HG02970 (cell line): ENCODE data around the gene AQP1.

ENCODE experiments used
- ATAC-seq: cut with Tn5 transposase; IDR thresholded peaks from one replicate; pipeline ENCODE4 v1.9.1; 2021; ENCODE audit warnings: mild to moderate bottlenecking, moderate library complexity, moderate number of reproducible peaks; ENCODE audit not compliant: unreplicated experiment, low FRiP score

AQP1 gene

DNA sequence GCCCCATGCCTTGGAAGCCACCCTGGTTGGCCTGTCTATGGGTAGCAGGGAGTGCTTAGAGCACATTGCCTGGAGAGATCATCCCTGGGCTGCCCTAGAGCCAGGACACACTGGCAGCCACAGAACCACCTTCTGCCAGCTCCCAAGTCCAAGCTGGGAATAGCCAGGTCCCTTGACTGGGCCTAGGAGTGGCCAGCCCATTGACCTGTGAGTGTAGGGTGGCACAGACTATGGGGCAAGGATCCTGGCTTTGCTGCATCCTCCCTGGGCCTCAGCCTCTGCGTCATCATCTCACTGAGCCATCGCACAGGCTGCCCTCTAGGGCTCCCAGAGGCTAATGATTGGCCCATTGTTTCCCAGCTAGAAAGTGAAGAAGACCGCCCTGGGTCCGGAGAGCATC is 7.0 kb downstream of the AQP1 start:
- ATAC-seq, result no peak

DNA sequence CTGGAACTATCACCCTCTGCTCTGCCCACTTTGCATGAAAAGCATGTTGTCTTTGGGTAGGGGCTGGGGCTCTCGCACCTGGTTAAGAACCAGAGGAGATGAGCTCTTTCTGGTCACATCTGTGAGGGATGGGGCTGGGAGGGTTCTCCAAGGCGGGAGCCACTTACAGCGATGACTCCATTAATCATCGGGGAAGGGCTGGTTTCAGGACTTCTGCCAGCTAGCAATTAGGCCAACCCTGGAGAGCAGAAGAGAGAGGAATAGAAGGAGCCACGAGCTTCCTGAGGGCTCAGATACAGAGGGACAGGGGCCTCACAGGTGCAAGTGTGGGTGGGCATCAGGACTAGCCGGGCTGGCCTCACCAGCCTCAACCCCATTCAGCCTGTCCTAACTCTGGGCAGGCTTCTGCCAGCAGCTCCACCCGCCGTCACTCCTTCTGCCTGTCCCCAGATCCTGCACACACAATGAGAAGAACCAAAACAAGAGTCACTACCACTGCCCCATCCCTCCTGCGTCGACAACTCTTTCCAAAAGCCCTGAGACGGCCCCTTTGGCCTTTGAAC is 8.4 kb downstream of the AQP1 start:
- ATAC-seq, result no peak

- no peak for ATAC-seq
Observed at GRCh38 chr7:30920584-30921539, 9.2 kb downstream of the AQP1 start.

DNA sequence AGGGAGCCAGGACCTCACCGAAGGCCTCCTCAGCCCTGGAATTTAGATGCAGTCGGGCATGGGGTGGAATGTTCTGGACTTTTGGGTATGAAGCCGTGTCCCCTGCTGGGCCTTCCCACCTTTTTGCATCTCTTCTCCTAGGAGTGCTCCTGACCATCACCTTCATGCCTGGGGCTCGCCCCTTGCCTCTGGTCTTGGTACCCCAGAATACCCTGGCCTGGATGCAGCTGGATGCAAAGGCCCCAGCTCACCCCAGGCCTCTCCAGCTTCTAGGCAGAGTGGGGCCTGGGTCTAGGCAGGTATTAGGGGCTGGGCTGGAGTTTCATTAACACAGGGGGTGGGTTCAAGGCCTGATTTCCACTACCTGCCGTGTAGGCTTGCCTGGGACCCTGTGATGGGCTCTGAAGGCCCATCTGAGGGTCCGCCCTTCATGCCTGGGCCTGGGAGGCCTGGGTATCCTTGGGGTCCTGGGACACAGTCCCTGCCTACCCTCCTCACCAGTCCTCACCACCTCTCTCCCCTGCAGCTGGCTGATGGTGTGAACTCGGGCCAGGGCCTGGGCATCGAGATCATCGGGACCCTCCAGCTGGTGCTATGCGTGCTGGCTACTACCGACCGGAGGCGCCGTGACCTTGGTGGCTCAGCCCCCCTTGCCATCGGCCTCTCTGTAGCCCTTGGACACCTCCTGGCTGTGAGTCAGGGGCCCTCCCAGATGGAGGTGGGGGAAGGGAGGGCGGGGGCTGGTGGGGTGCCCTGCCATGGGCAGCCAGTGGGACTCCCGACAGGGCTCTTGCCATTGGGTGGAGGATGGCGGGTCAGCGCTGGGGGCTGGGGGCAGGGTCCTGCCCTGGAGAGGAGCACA is 10.1 kb downstream of the AQP1 start:
- ATAC-seq, result no peak

DNA sequence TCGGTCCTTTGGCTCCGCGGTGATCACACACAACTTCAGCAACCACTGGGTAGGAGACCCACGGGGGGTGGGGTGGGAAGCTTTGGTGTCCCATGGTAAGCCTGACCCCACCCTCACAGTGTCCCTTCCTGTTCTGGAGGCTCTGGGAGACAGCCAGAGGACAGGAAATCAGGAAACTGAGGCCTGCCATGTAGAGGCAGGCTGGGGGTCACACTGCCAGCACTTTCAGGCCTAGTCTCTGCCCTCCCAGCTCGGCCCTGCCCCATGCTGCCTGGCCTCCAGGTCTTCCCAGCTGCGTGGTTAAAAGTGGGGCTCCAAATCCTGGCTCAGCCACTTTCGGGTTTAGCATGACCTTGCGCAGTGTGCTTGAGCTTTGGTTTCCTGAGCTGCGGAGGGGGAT is 10.9 kb downstream of the AQP1 start:
- no peak for ATAC-seq

DNA sequence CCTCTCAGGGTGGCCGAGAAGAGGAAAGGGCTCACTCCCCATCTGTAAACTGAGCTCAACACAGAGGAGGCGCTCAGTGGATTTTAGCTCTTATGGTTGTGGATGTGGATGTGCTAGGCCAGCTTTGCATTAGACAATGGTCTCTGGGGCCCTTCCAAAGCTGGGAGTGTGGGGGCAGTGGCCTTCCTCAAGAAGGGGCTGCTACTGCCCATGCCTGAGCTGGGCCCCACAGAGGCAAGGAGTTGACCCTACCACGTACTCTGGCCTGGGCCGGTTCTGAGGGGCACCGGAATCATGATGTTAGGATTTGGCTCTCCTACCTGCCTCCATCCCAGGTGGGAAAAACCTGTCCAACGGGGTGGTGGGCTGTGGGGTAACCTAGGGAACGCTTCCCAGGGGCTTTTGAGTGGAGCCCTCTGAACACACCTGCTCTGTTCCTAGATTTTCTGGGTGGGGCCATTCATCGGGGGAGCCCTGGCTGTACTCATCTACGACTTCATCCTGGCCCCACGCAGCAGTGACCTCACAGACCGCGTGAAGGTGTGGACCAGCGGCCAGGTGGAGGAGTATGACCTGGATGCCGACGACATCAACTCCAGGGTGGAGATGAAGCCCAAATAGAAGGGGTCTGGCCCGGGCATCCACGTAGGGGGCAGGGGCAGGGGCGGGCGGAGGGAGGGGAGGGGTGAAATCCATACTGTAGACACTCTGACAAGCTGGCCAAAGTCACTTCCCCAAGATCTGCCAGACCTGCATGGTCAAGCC is 11.5 kb downstream of the AQP1 start:
- ATAC-seq, result no peak

DNA sequence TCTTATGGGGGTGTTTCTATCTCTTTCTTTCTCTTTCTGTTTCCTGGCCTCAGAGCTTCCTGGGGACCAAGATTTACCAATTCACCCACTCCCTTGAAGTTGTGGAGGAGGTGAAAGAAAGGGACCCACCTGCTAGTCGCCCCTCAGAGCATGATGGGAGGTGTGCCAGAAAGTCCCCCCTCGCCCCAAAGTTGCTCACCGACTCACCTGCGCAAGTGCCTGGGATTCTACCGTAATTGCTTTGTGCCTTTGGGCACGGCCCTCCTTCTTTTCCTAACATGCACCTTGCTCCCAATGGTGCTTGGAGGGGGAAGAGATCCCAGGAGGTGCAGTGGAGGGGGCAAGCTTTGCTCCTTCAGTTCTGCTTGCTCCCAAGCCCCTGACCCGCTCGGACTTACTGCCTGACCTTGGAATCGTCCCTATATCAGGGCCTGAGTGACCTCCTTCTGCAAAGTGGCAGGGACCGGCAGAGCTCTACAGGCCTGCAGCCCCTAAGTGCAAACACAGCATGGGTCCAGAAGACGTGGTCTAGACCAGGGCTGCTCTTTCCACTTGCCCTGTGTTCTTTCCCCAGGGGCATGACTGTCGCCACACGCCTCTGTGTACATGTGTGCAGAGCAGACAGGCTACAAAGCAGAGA is 12.2 kb downstream of the AQP1 start:
- no peak for ATAC-seq

DNA sequence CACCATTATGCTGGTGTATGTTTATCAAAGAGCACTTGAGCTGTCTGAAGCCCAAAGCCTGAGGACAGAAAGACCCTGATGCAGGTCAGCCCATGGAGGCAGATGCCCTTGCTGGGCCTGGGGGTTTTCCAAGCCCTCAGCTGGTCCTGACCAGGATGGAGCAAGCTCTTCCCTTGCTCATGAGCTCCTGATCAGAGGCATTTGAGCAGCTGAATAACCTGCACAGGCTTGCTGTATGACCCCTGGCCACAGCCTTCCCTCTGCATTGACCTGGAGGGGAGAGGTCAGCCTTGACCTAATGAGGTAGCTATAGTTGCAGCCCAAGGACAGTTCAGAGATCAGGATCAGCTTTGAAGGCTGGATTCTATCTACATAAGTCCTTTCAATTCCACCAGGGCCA is 13.0 kb downstream of the AQP1 start:
- ATAC-seq, result no peak

DNA sequence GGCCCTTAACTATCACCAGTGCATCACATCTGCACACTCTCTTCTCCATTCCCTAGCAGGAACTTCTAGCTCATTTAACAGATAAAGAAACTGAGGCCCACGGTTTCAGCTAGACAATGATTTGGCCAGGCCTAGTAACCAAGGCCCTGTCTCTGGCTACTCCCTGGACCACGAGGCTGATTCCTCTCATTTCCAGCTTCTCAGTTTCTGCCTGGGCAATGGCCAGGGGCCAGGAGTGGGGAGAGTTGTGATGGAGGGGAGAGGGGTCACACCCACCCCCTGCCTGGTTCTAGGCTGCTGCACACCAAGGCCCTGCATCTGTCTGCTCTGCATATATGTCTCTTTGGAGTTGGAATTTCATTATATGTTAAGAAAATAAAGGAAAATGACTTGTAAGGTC is 13.5 kb downstream of the AQP1 start:
- ATAC-seq, result no peak

GRCh38 chr7:30925913-30926312 is 14.3 kb downstream of the AQP1 start:
- no peak for ATAC-seq

DNA sequence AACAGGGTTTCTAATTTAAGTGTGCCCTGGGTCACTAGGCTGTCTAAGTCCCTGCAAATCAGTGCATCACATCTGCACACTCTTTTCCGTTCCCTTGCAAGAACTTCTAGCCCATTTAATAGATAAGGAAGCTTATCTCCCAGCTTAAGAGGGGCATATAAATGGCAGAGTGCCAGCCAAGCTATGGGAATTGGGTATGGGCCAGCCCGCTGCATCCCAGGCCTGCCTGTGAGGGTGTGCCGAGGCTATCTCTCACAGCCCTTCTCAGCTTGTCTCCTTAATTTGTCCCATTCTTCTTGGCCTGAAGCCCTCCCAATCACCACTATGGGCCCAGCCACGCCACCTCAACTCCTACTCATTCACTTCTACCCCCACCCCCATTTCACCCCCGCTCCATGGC is 14.7 kb downstream of the AQP1 start:
- ATAC-seq, result no peak

- ATAC-seq, result no peak
Observed at GRCh38 chr7:30927040-30927439, 15.4 kb downstream of the AQP1 start.

GRCh38 chr7:30927559-30927958 is 15.9 kb downstream of the AQP1 start:
- ATAC-seq, result no peak

DNA sequence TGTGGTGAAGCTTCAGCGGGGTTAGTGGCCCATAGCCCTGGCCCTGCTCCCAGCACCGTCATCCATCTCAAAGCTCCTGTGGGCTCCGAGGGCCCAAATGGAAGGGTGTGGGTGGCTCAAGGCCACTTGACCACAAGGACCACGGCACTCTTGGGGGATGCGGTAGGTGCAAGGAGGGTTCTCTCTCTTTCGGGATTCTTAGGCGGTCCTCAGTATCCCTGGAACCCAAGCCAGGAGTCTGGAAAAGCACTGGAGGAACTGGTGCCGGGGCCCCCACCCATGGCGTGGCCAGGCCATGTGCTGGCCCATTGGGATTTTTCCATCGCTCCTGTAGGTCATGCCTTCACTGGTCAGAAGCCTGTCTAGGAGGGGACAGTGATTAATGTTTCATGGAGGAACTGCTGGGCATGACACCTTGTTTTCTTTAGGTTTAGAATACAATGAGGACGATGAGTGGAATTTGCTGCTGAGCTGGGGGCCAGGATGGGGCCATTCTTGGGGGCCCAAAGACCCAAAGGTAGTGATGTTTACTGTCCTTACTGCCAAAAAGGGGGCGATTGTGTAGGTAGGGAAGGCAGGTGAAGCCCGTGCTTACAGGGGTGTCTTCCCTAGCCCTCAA is 16.7 kb downstream of the AQP1 start:
- no peak for ATAC-seq

DNA sequence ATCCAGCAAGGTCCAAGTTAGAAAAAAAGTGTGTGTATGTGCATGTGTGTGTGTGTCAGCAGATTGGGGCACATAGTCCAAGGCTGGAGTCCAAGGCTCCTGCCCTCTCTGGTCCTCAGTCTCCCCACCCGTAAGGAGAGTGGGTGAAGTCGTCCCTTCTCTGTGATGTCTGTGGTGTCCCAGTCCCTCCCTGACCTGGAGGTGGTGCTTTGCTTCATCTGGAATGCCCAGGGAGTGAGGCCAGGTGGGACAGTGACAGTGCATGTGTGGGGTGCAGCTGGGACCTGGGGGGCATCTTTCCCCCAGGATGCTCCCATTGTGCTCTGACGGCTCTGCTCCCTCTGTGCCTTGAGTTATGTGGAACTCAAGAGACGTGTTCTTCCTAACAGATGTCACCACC is 18.0 kb downstream of the AQP1 start:
- no peak for ATAC-seq

GRCh38 chr7:30930621-30931020 is 19.0 kb downstream of the AQP1 start:
- ATAC-seq, result no peak

DNA sequence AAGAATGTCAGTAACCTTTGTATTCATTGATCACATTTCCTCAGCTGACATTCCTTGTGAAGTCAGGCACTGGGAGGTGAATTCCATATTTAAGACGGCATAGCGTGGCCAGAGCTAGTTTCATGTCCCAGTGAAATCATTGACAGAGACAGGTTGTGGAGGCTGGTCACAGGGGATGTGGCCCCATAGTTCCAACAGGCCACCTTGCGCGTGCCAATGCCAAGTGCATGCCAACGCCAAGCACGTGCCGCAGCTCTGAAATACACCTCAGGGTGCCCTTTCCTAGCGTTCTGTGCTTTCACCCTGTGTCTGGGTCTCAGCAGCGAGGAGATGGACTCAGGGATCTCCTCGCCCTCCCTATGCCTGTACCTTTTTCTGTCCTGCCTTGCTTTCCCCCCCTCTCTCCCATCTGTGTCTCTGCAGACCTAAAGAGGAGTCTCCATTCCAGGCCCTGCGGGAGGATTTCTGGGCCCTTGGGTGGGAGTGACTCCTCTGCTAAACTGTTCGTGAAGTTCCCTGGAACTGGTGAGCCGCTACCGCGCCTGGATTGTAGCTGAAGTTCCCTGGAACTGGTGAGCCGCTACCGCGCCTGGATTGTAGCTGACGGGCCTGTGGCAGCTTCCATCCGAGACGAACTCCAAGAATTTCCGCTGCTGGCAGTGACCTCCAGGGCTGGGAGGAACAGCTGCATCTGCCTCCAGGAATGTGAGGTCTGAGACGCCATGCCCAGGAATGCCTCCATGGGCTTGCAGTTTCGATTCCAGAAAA is 19.7 kb downstream of the AQP1 start:
- ATAC-seq, result no peak

DNA sequence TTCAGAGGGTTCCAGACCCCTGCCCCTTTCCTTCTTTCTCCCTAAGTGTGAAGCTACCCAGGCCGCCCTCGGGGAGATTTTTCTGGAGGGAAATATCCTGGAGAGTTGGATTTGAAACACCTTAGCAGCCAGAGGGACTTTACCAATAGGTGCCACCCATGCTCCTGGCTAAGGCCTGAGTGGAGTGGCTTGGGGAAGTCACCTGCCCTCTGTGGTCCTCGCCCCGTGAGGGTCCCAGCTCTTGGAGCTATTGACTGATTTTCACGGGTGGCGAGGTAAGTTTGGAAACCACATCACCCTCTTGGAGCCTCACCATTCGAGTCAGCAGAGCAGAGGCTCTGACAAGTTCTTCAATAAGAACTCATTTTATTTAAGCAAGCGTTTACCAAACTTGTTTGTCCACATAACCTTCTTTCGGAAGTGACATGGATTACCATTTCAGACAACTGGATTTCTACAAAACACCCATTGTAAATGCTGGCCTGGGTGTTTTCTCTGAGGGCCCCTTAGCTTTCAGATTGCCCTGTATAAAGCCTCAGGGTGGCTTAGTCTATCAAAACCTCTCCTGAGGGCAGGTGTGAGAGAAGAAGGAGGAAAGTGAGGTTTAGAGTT is 20.4 kb downstream of the AQP1 start:
- no peak for ATAC-seq
